ENCODE results near the gene PWWP2B.

The PWWP2B gene

DNA sequence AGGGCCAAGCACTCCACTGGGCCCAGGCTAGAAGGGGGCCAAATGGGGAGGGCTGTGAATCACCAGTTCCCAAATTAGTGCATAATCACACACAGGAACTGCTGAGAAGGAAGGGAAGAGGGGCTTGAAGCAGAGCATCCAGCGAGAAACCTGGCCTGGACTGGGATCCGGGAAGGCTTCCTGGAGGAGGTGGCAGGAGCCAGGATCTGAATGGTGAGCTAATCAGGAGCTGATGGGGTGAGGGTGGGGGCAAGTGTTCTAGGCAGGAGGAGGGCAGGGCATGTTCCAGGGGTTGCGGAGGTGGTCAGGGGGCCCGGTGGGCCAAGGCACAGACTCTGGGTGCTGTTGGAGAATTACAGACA is 12.6 kb downstream of the PWWP2B start:
- H3K79me2 ChIP-seq (ENCODE audit: low read length), result no peaks in the 10 kb centered on the region

DNA sequence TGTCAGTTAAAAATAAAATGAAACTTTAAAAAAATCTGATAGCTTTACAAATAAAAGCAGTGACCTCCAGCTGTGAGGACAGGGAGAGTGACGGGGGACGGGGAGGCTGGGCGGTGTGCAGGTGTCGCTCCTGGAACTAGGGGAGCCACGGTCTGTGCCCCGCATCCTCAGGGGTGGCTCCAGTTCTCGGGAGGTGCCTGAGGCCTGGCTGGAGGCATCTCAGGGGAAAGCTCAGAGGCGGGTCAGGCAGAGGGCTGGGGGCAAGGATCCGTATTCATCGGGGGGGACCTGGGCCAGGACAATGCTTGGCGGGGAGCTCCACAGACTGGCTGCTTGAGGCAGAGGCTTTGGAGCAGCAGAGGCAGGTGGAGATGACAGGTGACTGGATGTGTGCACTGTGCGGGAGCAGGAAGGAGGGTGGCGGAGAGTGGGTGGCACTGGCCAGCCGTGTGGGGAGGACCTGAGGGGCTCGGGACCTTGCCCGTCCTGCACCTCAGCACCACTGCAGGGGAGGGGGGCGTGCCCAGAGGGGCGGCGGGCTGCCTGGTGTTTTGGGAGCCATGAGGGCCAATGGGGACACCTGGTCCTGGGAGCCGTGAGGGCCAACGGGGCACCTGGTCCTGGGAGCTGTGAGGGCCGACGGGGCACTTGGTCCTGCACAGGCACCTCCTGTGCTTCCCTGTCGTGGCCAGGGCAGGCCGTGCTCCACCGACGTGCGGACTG is 13.2 kb downstream of the PWWP2B start:
- H3K9me3 ChIP-seq (ENCODE audit: insufficient read depth, low read length), result no peaks in the 10 kb centered on the region
- H3K27me3 ChIP-seq (ENCODE audit: low read depth, low read length), result no peaks in the 10 kb centered on the region
- H3K27ac ChIP-seq (ENCODE audit: low read length), result no peak overlapping the region
- H2AFZ ChIP-seq (ENCODE audit: low read depth, low read length), result no peak overlapping the region
- H3K9ac ChIP-seq (ENCODE audit: low read length), result no peak overlapping the region
- no peaks in the 10 kb centered on the region for H3K36me3 ChIP-seq (replicated peaks; ENCODE audit: low read depth, low read length)
- H3K4me2 ChIP-seq (ENCODE audit: low read length), result no peak overlapping the region
- no peak overlapping the region for H3K4me3 ChIP-seq (ENCODE audit: low read length)
- H4K20me1 ChIP-seq (ENCODE audit: insufficient read depth, low read length), result no peaks in the 10 kb centered on the region
- H3K4me1 ChIP-seq (ENCODE audit: low read length), result no peaks in the 10 kb centered on the region
- H3K79me2 ChIP-seq (ENCODE audit: low read length), result no peaks in the 10 kb centered on the region
- TF ChIP-seq EZH2phosphoT487 (IDR thresholded peaks at IDR 0.05; ENCODE audit: low read depth), result no peak
- TF ChIP-seq, protein P1, sequence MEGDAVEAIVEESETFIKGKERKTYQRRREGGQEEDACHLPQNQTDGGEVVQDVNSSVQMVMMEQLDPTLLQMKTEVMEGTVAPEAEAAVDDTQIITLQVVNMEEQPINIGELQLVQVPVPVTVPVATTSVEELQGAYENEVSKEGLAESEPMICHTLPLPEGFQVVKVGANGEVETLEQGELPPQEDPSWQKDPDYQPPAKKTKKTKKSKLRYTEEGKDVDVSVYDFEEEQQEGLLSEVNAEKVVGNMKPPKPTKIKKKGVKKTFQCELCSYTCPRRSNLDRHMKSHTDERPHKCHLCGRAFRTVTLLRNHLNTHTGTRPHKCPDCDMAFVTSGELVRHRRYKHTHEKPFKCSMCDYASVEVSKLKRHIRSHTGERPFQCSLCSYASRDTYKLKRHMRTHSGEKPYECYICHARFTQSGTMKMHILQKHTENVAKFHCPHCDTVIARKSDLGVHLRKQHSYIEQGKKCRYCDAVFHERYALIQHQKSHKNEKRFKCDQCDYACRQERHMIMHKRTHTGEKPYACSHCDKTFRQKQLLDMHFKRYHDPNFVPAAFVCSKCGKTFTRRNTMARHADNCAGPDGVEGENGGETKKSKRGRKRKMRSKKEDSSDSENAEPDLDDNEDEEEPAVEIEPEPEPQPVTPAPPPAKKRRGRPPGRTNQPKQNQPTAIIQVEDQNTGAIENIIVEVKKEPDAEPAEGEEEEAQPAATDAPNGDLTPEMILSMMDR (IDR thresholded peaks at IDR 0.05; ENCODE audit: low read depth, low read length), result no peak

More for the DNA sequence above, 12.6 kb downstream of the PWWP2B start:
- no peak overlapping the region for H2AFZ ChIP-seq (ENCODE audit: low read depth, low read length)
- H4K20me1 ChIP-seq (ENCODE audit: insufficient read depth, low read length), result no peaks in the 10 kb centered on the region
- no peak overlapping the region for H3K4me3 ChIP-seq (ENCODE audit: low read length)
- no peak for TF ChIP-seq EZH2phosphoT487 (IDR thresholded peaks at IDR 0.05; ENCODE audit: low read depth)
- TF ChIP-seq, protein P1 (IDR thresholded peaks at IDR 0.05; ENCODE audit: low read depth, low read length), result no peak
- no peaks in the 10 kb centered on the region for H3K9me3 ChIP-seq (ENCODE audit: insufficient read depth, low read length)
- H3K36me3 ChIP-seq (replicated peaks; ENCODE audit: low read depth, low read length), result no peaks in the 10 kb centered on the region
- no peak overlapping the region for H3K27ac ChIP-seq (ENCODE audit: low read length)
- no peaks in the 10 kb centered on the region for H3K4me1 ChIP-seq (ENCODE audit: low read length)
- no peak overlapping the region for H3K4me2 ChIP-seq (ENCODE audit: low read length)
- H3K27me3 ChIP-seq (ENCODE audit: low read depth, low read length), result no peaks in the 10 kb centered on the region
- H3K9ac ChIP-seq (ENCODE audit: low read length), result no peak overlapping the region

DNA sequence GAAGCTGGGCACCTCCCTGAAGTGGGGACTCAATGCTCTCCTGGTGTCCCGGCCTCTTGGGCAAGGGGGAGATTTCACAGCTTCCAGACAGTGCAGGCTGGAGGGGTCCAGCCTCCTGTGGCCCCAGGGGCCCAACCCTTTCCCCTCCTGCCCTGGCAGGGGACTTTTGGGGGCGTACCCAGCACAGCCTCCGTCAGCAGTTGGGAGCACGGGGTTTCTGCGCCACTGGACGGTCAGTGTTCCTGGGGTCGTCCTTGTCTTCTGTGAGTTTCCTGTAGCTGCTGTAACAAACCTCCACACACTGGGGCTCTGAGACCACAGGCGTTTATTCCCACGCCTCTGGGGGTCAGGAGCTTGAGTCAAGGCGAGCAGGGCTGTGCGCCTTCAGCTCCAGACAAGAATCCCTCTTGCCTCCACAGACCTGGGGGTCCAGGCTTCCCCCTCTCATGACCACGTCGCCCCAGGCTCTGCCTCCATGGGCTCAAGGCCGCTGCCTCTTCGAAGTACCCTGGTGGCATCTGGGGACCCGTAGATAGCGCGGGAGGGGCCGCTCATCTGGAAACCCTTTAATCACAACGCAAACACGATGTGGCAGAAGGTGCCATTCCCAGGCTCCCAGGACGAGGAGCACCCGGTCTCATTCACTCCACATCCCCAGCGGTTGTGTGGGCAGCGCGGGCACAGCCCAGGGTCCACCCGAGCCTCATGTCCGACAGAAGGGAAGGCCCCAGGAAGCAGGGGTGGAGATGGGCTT is 14.0 kb downstream of the PWWP2B start:
- Histone ChIP-seq H4K20me1 (ENCODE audit: insufficient read depth, low read length) (no peaks in the 10 kb centered on the region), H3K36me3 (replicated peaks; ENCODE audit: low read depth, low read length) (peaks cover 3% of the 10 kb centered on the region), H3K9ac (ENCODE audit: low read length) (no peak overlapping the region), H3K9me3 (ENCODE audit: insufficient read depth, low read length) (no peaks in the 10 kb centered on the region), H3K27ac (ENCODE audit: low read length) (no peak overlapping the region), H3K4me2 (ENCODE audit: low read length) (no peak overlapping the region), H3K4me1 (ENCODE audit: low read length) (no peaks in the 10 kb centered on the region), H3K27me3 (ENCODE audit: low read depth, low read length) (no peaks in the 10 kb centered on the region), H3K4me3 (ENCODE audit: low read length) (no peak overlapping the region), H2AFZ (ENCODE audit: low read depth, low read length) (no peak overlapping the region), H3K79me2 (ENCODE audit: low read length) (no peaks in the 10 kb centered on the region)
- TF ChIP-seq, protein P1 (IDR thresholded peaks at IDR 0.05; ENCODE audit: low read depth, low read length), result no peak
- no peak for TF ChIP-seq EZH2phosphoT487 (IDR thresholded peaks at IDR 0.05; ENCODE audit: low read depth)

DNA sequence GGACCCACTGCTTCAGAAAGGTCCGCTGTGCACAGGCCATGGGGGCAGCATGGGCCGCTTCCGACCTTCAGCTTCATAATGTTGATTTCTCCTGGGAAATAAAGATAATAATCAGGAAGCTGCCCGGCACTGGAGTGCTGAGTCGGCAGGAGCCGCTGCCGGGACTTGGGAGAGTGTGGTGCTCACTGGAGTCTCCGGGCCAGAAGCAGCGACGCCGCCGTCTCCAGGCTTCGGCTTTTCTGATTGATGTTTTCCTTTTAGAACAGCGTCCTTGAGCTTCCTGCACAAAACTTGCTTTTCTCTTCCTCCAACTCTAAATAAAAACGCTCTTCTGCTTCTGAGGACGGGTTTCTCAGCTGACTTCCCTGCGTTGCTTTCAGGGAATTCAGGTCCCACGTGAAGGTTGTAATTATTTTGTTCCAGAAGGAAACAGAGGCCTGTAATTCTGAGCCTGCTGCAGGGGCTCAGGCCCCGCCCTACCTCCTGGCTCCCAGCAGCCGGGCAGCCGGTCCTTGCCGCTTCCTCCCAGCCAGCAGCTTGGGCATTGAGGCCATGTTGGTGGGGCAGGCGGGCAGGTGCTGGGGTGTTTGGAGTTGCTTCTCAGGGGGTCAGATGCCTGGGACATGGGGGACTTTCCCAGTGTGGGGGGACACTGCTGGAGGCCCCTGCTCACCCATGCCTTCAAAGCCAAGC is 14.7 kb downstream of the PWWP2B start:
- no peak overlapping the region for H2AFZ ChIP-seq (ENCODE audit: low read depth, low read length)
- H3K9ac ChIP-seq (ENCODE audit: low read length), result no peak overlapping the region
- peaks cover 3% of the 10 kb centered on the region for H3K36me3 ChIP-seq (replicated peaks; ENCODE audit: low read depth, low read length)
- no peaks in the 10 kb centered on the region for H4K20me1 ChIP-seq (ENCODE audit: insufficient read depth, low read length)
- no peak overlapping the region for H3K4me3 ChIP-seq (ENCODE audit: low read length)
- no peak for TF ChIP-seq EZH2phosphoT487 (IDR thresholded peaks at IDR 0.05; ENCODE audit: low read depth)
- TF ChIP-seq, protein P1 (IDR thresholded peaks at IDR 0.05; ENCODE audit: low read depth, low read length), result no peak
- no peak overlapping the region for H3K27ac ChIP-seq (ENCODE audit: low read length)
- no peaks in the 10 kb centered on the region for H3K27me3 ChIP-seq (ENCODE audit: low read depth, low read length)
- no peaks in the 10 kb centered on the region for H3K9me3 ChIP-seq (ENCODE audit: insufficient read depth, low read length)
- H3K79me2 ChIP-seq (ENCODE audit: low read length), result no peaks in the 10 kb centered on the region
- no peak overlapping the region for H3K4me2 ChIP-seq (ENCODE audit: low read length)
- no peaks in the 10 kb centered on the region for H3K4me1 ChIP-seq (ENCODE audit: low read length)
